Colonic mucosa (tissue), 4 donors: ENCODE data around the gene PTCH1. TPM values are rescaled to one million over a fixed set of nuclear protein-coding genes. Genes with fewer than 3 reads are reported as not detected.

Experiments
- DNase-seq: peaks from one replicate; pipeline ENCODE4 v3.0.0-alpha.2; 2020
- H3K27ac ChIP-seq: fragments of 200-600 bp; one replicate; pipeline ENCODE4 v1.8.0; 2021
- H3K27me3 ChIP-seq: fragments of 200-600 bp; one replicate; pipeline ENCODE4 v1.8.0; 2021
- H3K36me3 ChIP-seq: fragments of 200-600 bp; one replicate; pipeline ENCODE4 v1.8.0; 2021
- H3K4me1 ChIP-seq: fragments of 200-600 bp; one replicate; pipeline ENCODE4 v1.8.0; 2021; ENCODE audit warnings: mild to moderate bottlenecking
- H3K4me3 ChIP-seq: fragments of 200-600 bp; one replicate; pipeline ENCODE4 v1.8.0; 2021
- H3K9ac ChIP-seq, 2 donors: one replicate each; pipeline ENCODE4 v1.7.0; 2013; ENCODE audit warnings: control low read depth in 2 of 2, low read depth in 2 of 2, low read length in 2 of 2
- H3K9me3 ChIP-seq: fragments of 200-600 bp; one replicate; pipeline ENCODE4 v1.8.0; 2021
- CTCF ChIP-seq: fragments of 200-600 bp; IDR thresholded peaks from one replicate; pipeline ENCODE4 v1.8.0; 2022; ENCODE audit warnings: antibody characterized with exemption, mild to moderate bottlenecking
- intact Hi-C: fragments of 100-400 bp; cut with DNase I; formaldehyde crosslinking; loops from one replicate; pipeline ENCODE4 v1.14.1; 2022
- total RNA-seq, 2 donors: library from RNA; stranded (reverse); fragmentation: NEBNext Ultra II Directional in 1 of 2; extraction: Animal tissue kit (Norgen Biotek cat#: 25700) in 1 of 2; gene quantifications; one replicate each; pipeline ENCODE4 v1.2.1, GENCODE V29; 2021
- donor health status: healthy.
- donor health status: DM: no; HTN: no; CAD: no.
- donor health status: DM: no; HTN: no; CAD: no.

The PTCH1 gene
- total RNA-seq = 10 to 100 TPM; 18.7 to 24.6 TPM

GRCh38 chr9:95516734-95517558, at the start of gene PTCH1:
Gene PTCH1 (minus strand): TSS chr9:95516971.
- Histone ChIP-seq H3K4me1 (peaks cover 4% of the 10 kb centered on the region), H3K4me3 (peak within 1 kb of the TSS; percentile 49), H3K27me3 (peaks cover 7% of the 10 kb centered on the region), H3K9me3 (no peaks in the 10 kb centered on the region), H3K36me3 (no peaks in the 10 kb centered on the region), H3K9ac (peak within 1 kb of the TSS; percentile 48 to 75), H3K27ac (peak within 1 kb of the TSS; percentile 54)
- peak; percentile 81 for DNase-seq
- TF ChIP-seq CTCF = no peak
- intact Hi-C loops = loop anchor here (10.0 kb wide), 2 partner anchors 358 to 698 kb away; partner anchors contain the start of gene ERCC6L2

- no peak overlapping the region for H3K9ac ChIP-seq
- no peaks in the 10 kb centered on the region for H3K4me1 ChIP-seq
- H3K36me3 ChIP-seq = no peaks in the 10 kb centered on the region
- H3K27me3 ChIP-seq = no peaks in the 10 kb centered on the region
- no peak overlapping the region for H3K4me3 ChIP-seq
- DNase-seq = no peak
- no peak for TF ChIP-seq CTCF
- H3K9me3 ChIP-seq = no peaks in the 10 kb centered on the region
- H3K27ac ChIP-seq = no peak overlapping the region
- intact Hi-C loops = no loop called here
Observed at GRCh38 chr9:95565982-95566381, 49.2 kb upstream of the PTCH1 start.

- intact Hi-C loops = no loop called here
- H3K9me3 ChIP-seq = no peaks in the 10 kb centered on the region
- no peaks in the 10 kb centered on the region for H3K27me3 ChIP-seq
- H3K9ac ChIP-seq = no peak overlapping the region
- H3K4me3 ChIP-seq = no peak overlapping the region
- TF ChIP-seq CTCF = no peak
- DNase-seq = no peak
- no peaks in the 10 kb centered on the region for H3K4me1 ChIP-seq
- H3K36me3 ChIP-seq = no peaks in the 10 kb centered on the region
- no peak overlapping the region for H3K27ac ChIP-seq
Observed at GRCh38 chr9:95561913-95562312, 45.1 kb upstream of the PTCH1 start.

- intact Hi-C loops = no loop called here
Observed at GRCh38 chr9:95557142-95557541, 40.4 kb upstream of the PTCH1 start.

GRCh38 chr9:95556521-95556920, 39.8 kb upstream of the PTCH1 start:
- intact Hi-C loops = no loop called here
- Histone ChIP-seq H3K9me3 (no peaks in the 10 kb centered on the region), H3K4me1 (no peaks in the 10 kb centered on the region), H3K4me3 (no peak overlapping the region), H3K9ac (no peak overlapping the region), H3K36me3 (no peaks in the 10 kb centered on the region), H3K27me3 (no peaks in the 10 kb centered on the region), H3K27ac (no peak overlapping the region)
- DNase-seq = no peak
- no peak for TF ChIP-seq CTCF

More at GRCh38 chr9:95557142-95557541, 40.4 kb upstream of the PTCH1 start:
- DNase-seq = no peak
- H3K36me3 ChIP-seq = no peaks in the 10 kb centered on the region
- no peak overlapping the region for H3K27ac ChIP-seq
- H3K27me3 ChIP-seq = no peaks in the 10 kb centered on the region
- no peak overlapping the region for H3K4me3 ChIP-seq
- no peaks in the 10 kb centered on the region for H3K9me3 ChIP-seq
- no peaks in the 10 kb centered on the region for H3K4me1 ChIP-seq
- no peak overlapping the region for H3K9ac ChIP-seq
- no peak for TF ChIP-seq CTCF
